DMS114 treated with DMSO at 0.1 percent for 48 hours (cell line): ENCODE measurements around the gene DOCK3.
"Not testable (repeated sequence)": the region's sequence is repeated elsewhere in the genome, so short reads cannot be mapped to it uniquely, and the experiment has no call there.

Experiments
- DNase-seq: peaks from one replicate; lab custom pipeline; 2025; ENCODE audit not compliant: unreplicated experiment; lab: John Stamatoyannopoulos, UW

DOCK3 gene

DNA sequence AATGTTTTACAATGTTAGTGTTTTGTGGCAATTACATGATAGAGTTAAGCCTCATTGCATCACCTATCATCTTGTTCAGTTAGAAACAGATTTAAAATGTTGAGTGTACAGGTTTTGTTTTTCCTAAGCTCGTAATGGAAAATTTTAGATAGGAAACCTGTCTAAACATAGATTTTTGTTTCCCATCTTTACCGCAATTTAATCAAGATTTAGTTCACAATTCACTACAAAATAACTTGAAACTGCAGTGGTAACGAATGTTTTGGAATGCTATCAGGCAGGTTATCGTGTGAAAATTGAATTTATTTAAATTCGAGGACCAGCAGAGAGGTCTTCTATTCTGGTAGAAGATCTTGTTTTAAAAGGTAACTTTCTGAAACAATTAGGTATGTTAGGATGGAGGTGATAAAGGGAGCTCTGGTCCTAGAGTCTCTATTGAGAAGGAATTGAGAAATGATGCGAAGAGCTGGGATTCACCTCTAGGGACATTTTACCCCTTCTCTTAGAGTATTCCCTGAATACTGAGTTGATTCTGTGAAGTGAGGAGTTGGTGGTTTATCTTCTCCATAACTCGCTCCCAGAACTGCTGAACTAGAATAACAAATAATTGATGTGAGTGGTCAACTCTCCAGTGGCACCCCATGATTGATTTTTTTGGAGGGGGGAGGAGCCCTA lies 1.4 kb downstream of the DOCK3 start:
- DNase-seq, result no peak

DNA sequence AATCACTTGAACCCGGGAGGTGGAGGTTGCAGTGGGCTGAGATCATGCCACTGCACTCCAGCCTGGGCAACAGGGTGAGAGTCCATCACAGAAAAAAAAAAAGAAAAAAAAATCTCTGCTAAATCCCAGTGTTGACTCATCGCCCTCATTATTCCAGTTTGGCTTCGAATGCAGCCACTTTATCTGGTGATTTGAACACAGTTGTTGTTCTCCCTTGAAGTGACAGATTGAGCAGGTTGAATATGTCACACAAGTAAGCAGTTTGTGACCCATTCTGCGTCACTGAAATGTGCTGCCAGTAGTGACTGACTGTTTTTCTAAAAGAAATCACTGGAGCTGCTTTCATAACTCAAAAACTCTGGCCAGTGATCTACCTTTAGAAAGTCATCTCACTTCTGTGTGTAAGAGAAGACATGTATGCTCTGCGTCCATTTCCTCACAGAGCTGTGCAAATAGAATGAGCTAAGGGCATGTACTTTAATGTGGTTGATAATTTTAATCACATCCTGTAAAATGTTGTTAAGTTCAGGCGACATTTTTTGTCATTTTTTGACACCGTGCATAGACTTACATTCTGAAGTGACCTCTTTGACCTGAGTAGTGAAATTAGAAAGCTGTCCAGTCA lies 12.5 kb downstream of the DOCK3 start:
- no peak for DNase-seq

DNA sequence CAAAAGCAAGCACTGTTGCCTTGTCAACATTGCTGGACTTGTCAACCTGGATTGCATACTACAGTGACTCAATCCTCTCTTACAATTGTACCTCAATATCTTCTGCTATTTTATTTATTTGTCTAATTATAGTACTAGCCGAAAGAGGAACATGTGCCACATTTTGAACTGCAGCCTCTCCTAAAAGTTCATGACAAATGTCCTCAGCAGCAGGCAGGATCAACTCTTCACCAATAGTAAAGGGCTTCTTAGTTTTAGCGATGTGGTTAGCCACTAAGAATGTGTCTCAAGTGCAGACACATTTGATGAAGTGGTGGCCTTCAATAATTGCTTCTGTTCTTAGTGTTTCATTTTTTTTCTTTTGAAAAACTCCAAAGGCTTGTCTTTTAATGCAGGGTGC lies 13.2 kb downstream of the DOCK3 start:
- DNase-seq, result no peak

DNA sequence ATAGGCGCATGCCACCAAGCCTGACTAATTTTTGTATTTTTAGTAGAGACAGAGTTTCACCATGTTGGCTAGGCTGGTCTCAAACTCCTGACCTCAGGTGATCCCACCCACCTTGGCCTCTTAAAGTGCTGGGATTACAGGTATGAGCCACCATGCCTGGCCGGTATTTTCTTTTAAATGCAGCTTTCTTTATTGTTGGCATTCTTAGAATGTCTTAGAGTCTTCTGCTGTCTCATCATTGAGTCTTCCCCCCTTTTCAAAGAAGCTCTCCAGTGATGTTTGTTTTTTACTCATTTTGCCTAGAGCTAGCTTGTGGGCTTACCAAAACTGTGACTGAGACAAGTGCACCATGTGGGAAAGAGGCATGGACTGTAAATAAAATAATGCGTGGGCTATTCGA lies 13.9 kb downstream of the DOCK3 start:
- DNase-seq, result not testable (repeated sequence)

DNA sequence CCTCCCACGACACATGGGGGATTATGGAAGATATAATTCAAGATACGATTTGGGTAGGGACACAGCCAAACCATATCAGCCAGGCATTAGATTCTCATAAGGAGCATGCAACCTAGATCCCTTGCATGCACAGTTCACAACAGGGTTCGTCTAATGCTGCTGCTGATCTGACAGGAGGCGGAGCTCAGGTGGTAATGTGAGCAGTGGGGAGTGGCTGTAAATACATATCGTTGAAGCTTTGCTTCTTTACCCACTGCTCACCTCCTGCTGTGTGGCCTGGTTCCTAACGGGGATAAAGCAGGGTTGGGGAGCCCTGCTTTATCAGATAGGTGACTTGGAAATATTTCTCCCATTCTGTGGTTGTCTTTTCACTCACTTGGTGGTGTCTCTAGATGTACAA lies 14.8 kb downstream of the DOCK3 start:
- no peak for DNase-seq

DNA sequence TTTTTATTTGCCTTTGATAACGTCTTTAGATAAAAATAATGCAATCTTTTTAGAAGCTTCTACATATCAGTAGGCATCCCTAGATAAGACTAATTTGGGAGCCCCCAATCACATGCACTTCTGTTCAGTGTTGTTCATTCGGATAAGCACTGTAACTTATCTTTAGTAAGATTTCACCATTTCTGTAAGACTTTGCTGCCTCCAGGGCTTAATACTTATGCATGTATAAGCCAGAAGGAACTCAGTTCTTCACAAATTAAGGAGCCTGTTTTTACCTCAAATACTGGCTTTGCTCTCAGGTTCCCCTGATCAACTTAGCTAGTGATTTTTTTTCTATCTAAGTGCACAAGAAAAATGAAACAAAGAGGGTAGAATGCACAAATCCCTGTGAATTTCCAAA lies 20.3 kb downstream of the DOCK3 start:
- no peak for DNase-seq

DNA sequence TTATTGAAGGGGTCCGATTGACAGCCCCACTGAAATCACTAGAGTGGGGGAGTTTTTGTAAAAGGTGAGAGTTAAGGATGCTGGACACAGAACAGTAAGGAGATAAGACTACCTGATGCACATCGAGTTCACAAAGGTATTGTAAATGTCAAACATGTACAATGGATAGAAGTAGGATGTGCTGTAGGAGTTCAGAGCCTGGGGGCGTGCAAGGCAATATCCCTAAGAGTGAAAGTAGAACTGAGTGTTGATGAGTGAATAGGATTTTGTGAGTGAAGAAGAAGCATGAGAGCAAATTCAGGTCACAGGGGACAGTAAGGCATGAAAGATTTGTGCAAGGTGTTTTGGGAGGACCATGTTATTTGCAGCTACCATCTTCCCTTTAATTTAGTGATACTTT lies 21.5 kb downstream of the DOCK3 start:
- DNase-seq, result no peak

DNA sequence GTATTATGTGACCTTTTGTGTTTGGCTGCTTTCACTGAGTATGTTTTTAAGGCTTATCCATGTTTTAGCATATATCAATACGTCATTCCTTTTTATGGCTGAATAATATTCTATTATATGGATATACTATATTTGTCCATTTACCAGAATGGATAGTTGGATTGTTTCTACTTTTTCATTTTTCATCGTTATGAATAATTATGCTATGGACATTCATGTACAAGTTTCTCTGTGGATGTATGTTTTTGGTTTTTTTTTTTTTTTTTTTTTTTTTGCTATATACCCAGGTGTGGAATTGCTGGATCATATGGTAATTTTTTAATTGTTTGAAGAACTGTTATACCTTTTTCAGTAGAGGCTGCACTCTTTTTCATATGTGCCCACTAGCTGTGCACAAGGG lies 23.5 kb downstream of the DOCK3 start:
- DNase-seq, result no peak

DNA sequence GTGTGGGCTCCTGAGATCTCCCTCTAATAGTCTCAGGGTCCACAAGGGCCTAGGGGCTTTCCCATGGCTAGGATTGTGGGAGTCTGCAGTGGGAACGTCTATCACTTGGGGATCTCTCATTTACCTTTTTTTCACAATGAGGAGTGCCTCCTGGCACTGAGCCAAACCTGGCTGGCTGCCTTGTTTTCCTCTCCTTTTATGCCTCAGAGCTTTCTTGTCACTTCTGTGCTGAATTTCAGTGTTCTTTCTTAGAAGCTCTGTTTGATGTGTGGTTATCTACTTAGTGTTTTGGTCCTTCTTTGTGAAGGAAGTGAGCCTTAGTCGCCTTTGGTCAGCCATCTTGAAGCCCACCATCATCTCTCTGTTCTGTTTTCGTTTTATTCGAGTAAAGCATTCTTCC lies 33.9 kb downstream of the DOCK3 start:
- DNase-seq, result no peak

DNA sequence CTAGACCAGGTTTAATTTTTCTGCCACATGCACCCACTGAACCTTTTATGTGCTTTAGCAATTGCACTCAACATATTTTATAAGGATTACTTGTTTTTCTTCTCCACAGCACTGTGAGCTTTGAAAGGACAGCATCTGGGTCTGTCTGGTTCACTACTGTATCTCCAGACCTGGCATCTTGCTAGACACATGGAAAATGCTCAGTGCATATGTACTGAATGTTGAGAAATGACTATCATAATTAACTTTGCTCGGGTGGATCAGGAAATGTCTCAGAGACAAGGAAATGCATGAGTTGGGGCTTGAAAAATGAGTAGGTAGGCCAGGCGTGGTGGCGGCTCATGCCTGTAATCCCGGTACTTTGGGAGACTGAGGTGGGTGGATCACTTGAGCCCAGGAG lies 40.2 kb downstream of the DOCK3 start:
- no peak for DNase-seq

DNA sequence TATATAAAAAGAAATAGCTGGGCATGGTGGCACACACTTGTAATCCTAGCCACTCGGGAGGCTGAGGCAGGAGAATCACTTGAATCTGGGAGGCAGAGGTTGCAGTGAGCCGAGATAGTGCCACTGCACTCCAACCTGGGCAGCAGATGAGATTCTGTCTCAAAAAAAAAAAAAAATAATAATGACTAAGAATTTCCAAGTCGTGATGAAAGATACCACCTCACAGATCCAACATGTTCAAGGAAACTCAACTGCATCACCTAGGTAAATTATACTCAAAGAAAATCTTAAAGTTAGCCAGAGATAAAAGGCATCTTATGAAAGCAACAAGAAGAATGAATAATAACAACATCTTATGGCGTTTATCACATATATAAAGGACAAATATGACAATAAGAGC lies 50.1 kb downstream of the DOCK3 start:
- no peak for DNase-seq

DNA sequence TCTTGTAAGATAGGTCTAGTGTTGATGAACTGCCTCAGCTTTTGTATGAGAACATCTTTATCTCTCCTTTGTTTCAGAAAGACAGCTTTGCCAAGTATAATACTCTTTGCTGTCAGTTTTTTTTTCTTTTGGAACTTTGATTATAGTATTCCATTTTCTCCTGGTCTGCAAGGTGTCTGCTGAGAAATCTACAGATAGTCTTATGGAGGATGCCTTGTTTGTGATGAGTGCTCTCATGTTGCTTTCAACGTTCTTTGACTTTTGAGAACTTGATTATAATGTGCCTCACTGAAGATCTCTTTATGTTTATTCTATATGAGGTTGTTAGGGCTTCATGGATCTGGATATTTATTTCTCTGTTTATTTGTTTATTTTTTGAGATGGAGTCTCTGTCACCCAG lies 60.3 kb downstream of the DOCK3 start:
- DNase-seq, result no peak

DNA sequence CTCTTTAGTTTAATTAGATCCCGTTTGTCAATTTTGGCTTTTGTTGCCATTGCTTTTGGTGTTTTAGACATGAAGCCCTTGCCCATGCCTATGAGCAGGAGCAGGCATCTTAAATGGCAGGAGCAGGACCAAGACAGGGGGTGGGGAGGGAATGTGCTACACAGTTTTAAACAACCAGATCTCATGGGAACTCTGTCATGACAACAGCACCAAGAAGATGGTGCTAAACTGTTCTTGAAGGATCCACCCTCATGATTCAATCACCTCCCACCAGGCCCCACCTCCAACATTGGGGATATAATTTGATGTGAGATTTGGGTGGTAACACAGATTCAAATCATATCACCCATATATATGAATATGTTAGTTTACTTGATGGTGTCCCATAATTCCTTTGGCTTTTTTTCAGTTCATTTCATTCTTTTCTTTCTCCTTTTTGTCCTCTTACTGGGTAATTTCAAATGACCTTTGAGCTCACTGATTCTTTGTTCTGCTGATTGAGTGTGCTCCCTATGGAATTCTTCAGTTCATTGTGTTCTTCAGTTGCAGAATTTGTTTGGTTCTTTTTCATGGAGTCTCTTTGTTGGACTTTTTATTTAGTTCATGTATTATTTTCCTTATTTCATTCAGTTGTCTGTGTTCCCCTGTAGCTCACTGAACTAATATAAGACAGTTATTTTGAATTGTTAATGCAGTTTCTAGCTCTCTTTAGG lies 62.6 kb downstream of the DOCK3 start:
- DNase-seq, result no peak

DNA sequence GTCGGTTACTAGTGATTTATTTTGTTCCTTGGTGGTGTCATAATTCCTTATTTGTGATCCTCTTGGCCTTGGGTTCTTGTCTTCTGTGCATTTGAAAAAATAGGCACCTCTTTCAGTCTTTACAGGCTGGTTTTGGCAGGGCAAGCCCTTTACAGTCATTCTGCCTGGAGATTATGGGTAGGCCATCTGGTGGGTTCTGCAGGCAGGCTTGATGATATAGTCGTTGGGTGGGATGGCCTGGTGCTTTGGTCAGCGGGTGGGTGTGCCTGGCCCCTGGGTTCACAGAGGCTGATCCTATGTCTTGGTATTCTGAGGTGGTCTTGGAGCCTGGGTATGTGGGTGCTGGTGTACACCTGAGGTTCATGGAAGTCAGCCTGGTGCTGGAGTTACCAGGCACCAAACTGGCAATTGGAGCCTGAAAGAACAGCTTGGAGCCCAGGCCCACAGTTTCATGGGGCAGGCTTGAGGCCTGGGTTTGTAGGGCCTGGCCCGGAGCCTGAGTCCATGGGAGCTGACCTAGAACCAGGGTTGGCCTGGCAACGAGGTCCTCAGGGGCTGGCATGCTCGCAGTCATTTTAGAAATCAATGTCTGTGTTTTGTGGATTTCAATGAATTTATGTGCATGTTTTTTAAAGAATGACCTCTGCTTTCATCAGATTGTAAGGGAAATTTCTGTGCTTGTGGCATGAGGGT lies 63.3 kb downstream of the DOCK3 start:
- DNase-seq, result no peak

DNA sequence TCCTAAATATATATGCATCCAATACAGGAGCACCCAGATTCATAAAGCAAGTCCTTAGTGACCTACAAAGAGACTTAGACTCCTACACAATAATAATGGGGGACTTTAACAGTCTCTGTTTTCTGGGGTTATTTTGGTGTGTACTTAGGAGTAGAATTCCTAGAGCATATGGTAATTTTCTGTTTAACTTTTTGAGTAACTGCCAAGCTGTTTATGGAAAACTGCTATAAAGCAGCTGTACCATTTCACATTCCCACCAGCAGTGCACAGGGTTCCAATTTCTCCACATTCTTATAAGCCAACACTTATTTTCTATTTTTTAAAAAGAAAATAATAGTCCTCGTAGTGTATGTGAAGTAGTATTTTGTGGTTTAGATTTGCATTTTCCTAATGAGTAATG lies 68.9 kb downstream of the DOCK3 start:
- DNase-seq, result no peak

DNA sequence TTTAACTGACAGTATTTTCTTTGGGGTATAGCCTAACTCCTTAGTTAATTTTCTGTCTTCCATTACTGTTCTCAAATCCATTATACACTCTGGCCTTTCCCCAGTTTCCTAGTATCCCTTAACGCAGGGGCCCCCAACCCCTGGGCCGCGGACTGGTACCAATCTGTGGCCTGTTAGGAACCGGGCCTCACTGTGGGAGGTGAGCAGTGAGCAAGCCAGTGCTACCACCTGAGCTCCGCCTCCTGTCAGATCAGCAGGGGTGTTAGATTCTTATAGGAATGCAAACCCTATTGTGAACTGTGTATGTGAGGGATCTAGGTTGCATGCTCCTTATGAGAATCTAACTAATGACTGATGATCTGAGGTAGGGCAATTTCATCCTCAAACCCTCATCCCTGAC lies 75.1 kb downstream of the DOCK3 start:
- DNase-seq, result no peak

DNA sequence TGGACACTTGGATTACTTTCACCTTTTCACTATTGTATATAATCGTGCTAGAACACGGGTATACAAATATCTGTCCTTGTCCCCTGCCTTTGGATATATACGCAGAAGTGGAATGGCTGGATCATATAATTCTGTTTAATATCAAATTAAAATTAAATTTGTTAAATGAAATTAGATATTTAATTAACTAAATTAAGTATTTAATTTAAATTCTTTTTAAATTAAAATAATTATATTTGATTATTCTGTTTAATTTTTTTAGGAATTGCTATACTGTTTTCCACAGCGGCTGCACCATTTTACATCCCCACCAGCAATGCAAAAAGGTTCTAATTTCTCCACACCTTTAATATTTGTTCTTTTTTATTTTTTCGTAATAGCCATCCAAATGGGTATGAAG lies 84.3 kb downstream of the DOCK3 start:
- no peak for DNase-seq

DNA sequence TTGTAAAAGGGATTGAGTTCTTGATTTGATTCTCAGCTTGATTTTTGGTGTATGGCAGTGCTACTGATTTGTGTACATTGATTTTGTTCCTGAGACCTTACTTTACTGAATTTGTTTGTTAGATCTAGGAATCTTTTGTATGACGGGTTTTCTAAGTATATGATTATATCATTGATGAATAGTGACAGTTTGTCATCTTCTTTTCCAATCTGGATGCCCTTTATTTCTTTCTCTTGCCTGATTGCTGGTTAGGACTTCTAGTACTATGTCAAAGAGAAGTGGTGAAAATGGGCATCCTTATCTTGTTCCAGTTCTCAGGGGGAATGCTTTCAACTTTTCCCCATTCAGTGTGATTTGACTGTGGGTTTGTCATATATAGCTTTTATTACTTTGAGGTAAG lies 103.0 kb downstream of the DOCK3 start:
- no peak for DNase-seq

DNA sequence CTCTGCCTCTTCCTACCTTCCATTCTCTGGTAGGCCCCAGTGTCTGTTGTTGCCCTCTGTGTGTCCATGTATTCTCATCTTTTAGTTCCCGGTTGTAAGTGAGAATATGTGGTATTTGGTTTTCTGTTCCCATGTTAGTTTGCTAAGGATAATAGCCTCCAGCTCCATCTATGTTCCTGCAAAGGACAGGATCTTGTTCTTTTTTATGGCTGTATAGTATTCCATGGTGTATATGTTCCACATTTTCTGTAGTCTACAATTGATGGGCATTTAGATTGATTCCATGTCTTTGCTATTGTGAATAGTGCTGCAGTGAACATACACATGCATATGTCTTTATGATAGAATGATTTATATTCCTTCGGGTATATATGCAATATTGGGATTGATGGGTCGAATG lies 107.0 kb downstream of the DOCK3 start:
- not testable (repeated sequence) for DNase-seq

DNA sequence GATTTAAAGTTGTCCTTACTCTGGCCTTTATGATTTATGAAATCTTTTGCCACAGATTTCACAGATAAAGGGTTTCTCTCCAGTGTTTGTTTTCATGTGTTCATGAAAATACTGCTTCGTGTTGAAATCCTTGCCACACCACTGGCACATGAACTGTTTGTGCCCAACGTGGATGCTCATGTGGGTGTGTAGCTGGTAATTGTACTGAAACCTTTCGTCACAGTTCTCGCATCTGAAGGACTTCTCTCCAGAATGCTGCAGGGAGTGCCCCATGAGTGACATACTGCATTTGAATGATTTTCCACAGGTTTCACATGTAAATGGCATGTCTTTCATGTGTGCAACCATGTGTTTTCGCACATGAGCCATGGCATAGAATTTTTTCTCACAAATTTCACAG lies 111.9 kb downstream of the DOCK3 start:
- DNase-seq, result no peak

DNA sequence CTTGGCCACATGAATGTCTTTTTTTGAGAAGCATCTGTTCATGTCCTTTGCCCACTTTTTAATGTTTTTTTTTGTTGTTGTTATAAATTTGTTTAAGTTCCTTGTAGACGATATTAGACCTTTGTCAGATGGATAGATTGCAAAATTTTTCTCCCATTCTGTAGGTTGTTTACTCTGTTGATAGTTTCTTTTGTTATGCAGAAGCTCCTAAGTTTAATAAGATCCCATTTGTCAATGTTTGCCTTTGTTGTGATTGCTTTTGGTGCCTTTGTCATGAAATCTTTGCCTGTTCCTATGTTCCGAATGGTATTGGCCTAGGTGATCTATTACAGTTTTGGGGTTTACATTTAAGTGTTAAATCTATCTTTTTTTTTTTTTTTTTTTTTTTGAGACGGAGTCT lies 116.2 kb downstream of the DOCK3 start:
- not testable (repeated sequence) for DNase-seq

DNA sequence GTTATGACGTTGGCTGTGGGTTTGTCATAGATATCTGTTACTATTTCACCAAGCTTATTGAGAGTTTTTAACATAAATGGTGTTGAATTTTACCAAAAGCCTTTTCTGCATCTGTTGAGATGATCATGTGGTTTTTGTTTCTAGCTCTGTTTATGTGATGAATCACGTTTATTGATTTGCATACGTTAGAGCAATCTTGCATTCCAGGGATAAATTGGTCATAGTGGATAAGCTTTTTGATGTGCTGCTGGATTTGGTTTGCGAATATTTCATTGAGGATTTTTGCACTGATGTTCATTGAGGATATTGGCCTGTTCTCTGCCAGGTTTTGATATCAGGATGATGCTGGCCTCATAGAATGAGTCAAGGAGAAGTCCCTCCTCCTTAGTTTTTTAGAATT lies 117.8 kb downstream of the DOCK3 start:
- no peak for DNase-seq
